K562 (cell line): ENCODE measurements around the gene DRICH1. TPM values are rescaled to one million over a fixed set of nuclear protein-coding genes. Genes with fewer than 3 reads are reported as not detected.

Experiments
- ATAC-seq: fragments of 200-7000 bp; cut with Tn5 transposase; 3 replicates; pipeline ENCODE4 v1.9.1; 2020; ENCODE audit warnings: moderate library complexity
- BruUV-seq: library from RNA; stranded (reverse); fragments of 400-500 nt; replicated peaks from 2 replicates; lab custom pipeline; 2021; lab: Mats Ljungman, UMichigan
- CTCF ChIA-PET: fragments of 300-600 bp; formaldehyde crosslinking; extraction: SDS; loops from one replicate; lab custom pipeline; 2021; ENCODE audit warnings: low intra/inter-chr PET ratio; lab: Yijun Ruan, JAX
- POLR2A ChIA-PET: fragments of 300-600, 350-650 bp; sonication (Branson Sonifier 250); formaldehyde crosslinking; extraction: SDS; loops from one replicate; lab custom pipeline; 2021; ENCODE audit warnings: antibody characterized with exemption, inconsistent platforms; lab: Yijun Ruan, JAX
- DNase-seq, 4 experiments: peaks; one replicate each; pipeline versions ENCODE4 v3.0.0 to v3.0.0-alpha.2; 2011 to 2018; ENCODE audit warnings: low spot score in 3 of 4, mixed read lengths in 3 of 4; ENCODE audit errors: extremely low read depth in 1 of 4
- FAIRE-seq: peaks from 2 replicates; lab custom pipeline; 2011; peaks lifted over from hg19 to GRCh38; lab: Jason Lieb, UNC
- H2AFZ ChIP-seq: 2 replicates; pipeline ENCODE4 v1.6.0; 2011; ENCODE audit warnings: low read depth, low read length, control low read depth, inconsistent platforms
- H3K27ac ChIP-seq: fragments of 200-600 bp; 3 replicates; pipeline ENCODE4 v1.8.0; 2011; ENCODE audit warnings: low read depth, mild to moderate bottlenecking, control low read depth, inconsistent platforms, low read length, moderate library complexity, mixed read lengths; ENCODE audit errors: extremely low read depth
- H3K27me3 ChIP-seq, 2 experiments: fragments of 300-600 bp in 1 of 2; 2 replicates in 1 of 2; 3 replicates in 1 of 2; pipeline versions ENCODE4 v1.6.0 to v1.8.0; 2011; ENCODE audit warnings: inconsistent platforms in 2 of 2, low read length in 2 of 2, mild to moderate bottlenecking in 1 of 2, mixed read lengths in 1 of 2, moderate library complexity in 1 of 2; ENCODE audit not compliant: control insufficient read depth in 2 of 2, insufficient read depth in 2 of 2
- H3K36me3 ChIP-seq: fragments of 300-600 bp; 3 replicates; pipeline ENCODE4 v1.8.0; 2011; ENCODE audit warnings: mild to moderate bottlenecking, low read length, inconsistent platforms; ENCODE audit not compliant: control insufficient read depth, insufficient read depth
- H3K4me1 ChIP-seq, 2 experiments: fragments of 200-600 bp in 1 of 2; replicated peaks in 1 of 2; 2 replicates in 1 of 2; 3 replicates in 1 of 2; pipeline versions ENCODE4 v1.5.1 to v1.8.0; 2011; ENCODE audit warnings: inconsistent platforms in 2 of 2, low read length in 2 of 2, mild to moderate bottlenecking in 1 of 2, mixed read lengths in 1 of 2, moderate library complexity in 1 of 2; ENCODE audit not compliant: control insufficient read depth in 2 of 2, insufficient read depth in 2 of 2
- H3K4me2 ChIP-seq: 2 replicates; pipeline ENCODE4 v1.6.1; 2011; ENCODE audit warnings: low read length, control low read depth, inconsistent platforms, mixed read lengths; ENCODE audit not compliant: insufficient read depth
- H3K4me3 ChIP-seq: fragments of 200-600 bp; sonication (generic), shearing (Covaris generic); 2 replicates; pipeline ENCODE4 v1.5.1; 2016; ENCODE audit warnings: control low read depth, inconsistent platforms
- H3K79me2 ChIP-seq: fragments of 200-600 bp; 3 replicates; pipeline ENCODE4 v1.8.0; 2011; ENCODE audit warnings: low read length, inconsistent platforms; ENCODE audit not compliant: control insufficient read depth, insufficient read depth
- H3K9ac ChIP-seq, 2 experiments: 2 replicates each; pipeline versions ENCODE4 v1.6.0 to v1.6.1; 2011; ENCODE audit warnings: low read depth in 2 of 2, low read length in 2 of 2, control low read depth in 1 of 2, inconsistent platforms in 1 of 2, mild to moderate bottlenecking in 1 of 2, mixed read lengths in 1 of 2; ENCODE audit not compliant: insufficient read depth in 1 of 2
- H3K9me1 ChIP-seq: one replicate; pipeline ENCODE4 v1.6.0; 2011; ENCODE audit warnings: inconsistent platforms, mild to moderate bottlenecking, low read length, moderate library complexity; ENCODE audit not compliant: control insufficient read depth, insufficient read depth
- H3K9me3 ChIP-seq: replicated peaks from 2 replicates; pipeline ENCODE4 v1.5.1; 2011; ENCODE audit warnings: low read depth, low read length, inconsistent platforms; ENCODE audit not compliant: control insufficient read depth, insufficient read depth
- H4K20me1 ChIP-seq: replicated peaks from 2 replicates; pipeline ENCODE4 v1.6.1; 2011; ENCODE audit warnings: low read length, inconsistent platforms, mixed read lengths; ENCODE audit not compliant: control insufficient read depth, insufficient read depth
- ETS2 ChIP-seq: IDR thresholded peaks from 2 replicates; pipeline ENCODE4 v1.6.1; 2016; ENCODE audit warnings: borderline replicate concordance, missing genetic modification characterization, mild to moderate bottlenecking, moderate library complexity, missing compliant biosample characterization; ENCODE audit not compliant: poor library complexity, severe bottlenecking
- GTF2E2 ChIP-seq: fragments of 200-800 bp; sonication (Bioruptor generic); IDR thresholded peaks from 2 replicates; pipeline ENCODE4 v1.6.1; 2016; ENCODE audit warnings: missing genetic modification characterization, missing compliant biosample characterization
- KDM2B ChIP-seq: fragments of 250-450 bp; sonication (Bioruptor Pico); IDR thresholded peaks from 2 replicates; pipeline ENCODE4 v1.8.0; 2021; ENCODE audit warnings: mild to moderate bottlenecking, moderate library complexity
- MCM7 ChIP-seq, 2 experiments: fragments of 450-650 bp; IDR thresholded peaks; 2 replicates each; pipeline ENCODE4 v1.6.1; 2016 to 2018
- PHTF2 ChIP-seq: fragments of 250-450 bp; sonication (Bioruptor Pico); IDR thresholded peaks from 2 replicates; pipeline ENCODE4 v1.5.0; 2021; ENCODE audit warnings: mild to moderate bottlenecking
- POLR2G ChIP-seq: fragments of 200-400 bp; formaldehyde crosslinking; IDR thresholded peaks from 2 replicates; pipeline ENCODE4 v1.6.1; 2017; ENCODE audit warnings: low read depth, mild to moderate bottlenecking, antibody characterized with exemption, low read length, moderate library complexity
- TBL1XR1 ChIP-seq, 2 experiments: IDR thresholded peaks; 2 replicates each; pipeline ENCODE4 v1.6.1; 2012; ENCODE audit warnings: improper control_type of control experiment in 2 of 2, low read length in 2 of 2, mild to moderate bottlenecking in 1 of 2
- ZNF175 ChIP-seq: fragments of 200-800 bp; sonication (Bioruptor generic); IDR thresholded peaks from 2 replicates; pipeline ENCODE4 v1.6.1; 2016; ENCODE audit warnings: low read depth, mild to moderate bottlenecking, missing genetic modification characterization, missing compliant biosample characterization
- WGBS: fragments of 100-300 bp; shearing (Covaris generic); methylation state at CpG from one replicate; pipeline ENCODE4 v1.1.6; 2016; ENCODE audit warnings: low coverage, mixed read lengths; ENCODE audit not compliant: insufficient coverage; ENCODE audit errors: missing lambda C conversion rate; 5-methylcytosine and 5-hydroxymethylcytosine counted together
- in situ Hi-C: fragments of 300-500 bp; cut with MboI; formaldehyde crosslinking; loops from 4 replicates; pipeline ENCODE4 v1.15.0; 2018; ENCODE audit warnings: inconsistent platforms, mixed read lengths
- intact Hi-C: fragments of 100-400 bp; cut with micrococcal nuclease; formaldehyde crosslinking; loops from 2 replicates; pipeline ENCODE4 v1.14.2; 2022
- polyA plus RNA-seq, 8 experiments: library from polyadenylated mRNA; depleted of rRNA in 4 of 8; stranded (reverse) in 5 of 8; unstranded in 3 of 8; fragments of >200 nt; fragmentation: Nextera tagmentation in 2 of 8; fragmentation: Illumina TruSeq in 1 of 8; extraction: Ambion mirVana in 2 of 8; extraction: Trizol in 1 of 8; gene quantifications; 2 replicates each; pipeline versions ENCODE4 v1.2.1 to v1.2.3, GENCODE V29; 2011 to 2014; ENCODE audit warnings: inconsistent platforms in 1 of 8, missing spikeins in 1 of 8
- total RNA-seq, 7 experiments: library from RNA; depleted of rRNA in 6 of 7; stranded (reverse); fragments of >200 nt in 6 of 7; fragmentation: Illumina TruSeq in 2 of 7; extraction: Trizol in 2 of 7; gene quantifications; 2 replicates each; pipeline versions ENCODE4 v1.2.1 to v1.2.3, GENCODE V29; 2011 to 2021; ENCODE audit warnings: low replicate concordance in 1 of 7
- TF ChIP-seq, protein P1 (sequence below): sonication (generic); formaldehyde crosslinking; IDR thresholded peaks from 2 replicates; pipeline ENCODE4 v1.9.0; 2022; ENCODE audit warnings: mild to moderate bottlenecking, missing genetic modification reagents
- TF ChIP-seq, protein P2 (sequence below): sonication (generic); formaldehyde crosslinking; IDR thresholded peaks from 2 replicates; pipeline ENCODE4 v1.8.0; 2022; ENCODE audit warnings: mild to moderate bottlenecking, missing genetic modification reagents

DRICH1 gene
- total and polyA plus RNA-seq, 9 of the 15 experiments (the other 6 are each of a cell fraction or from before 2014, with no cell fraction given) = 0.07 to 0.36 (median 0.14) TPM; not detected in 2

DNA sequence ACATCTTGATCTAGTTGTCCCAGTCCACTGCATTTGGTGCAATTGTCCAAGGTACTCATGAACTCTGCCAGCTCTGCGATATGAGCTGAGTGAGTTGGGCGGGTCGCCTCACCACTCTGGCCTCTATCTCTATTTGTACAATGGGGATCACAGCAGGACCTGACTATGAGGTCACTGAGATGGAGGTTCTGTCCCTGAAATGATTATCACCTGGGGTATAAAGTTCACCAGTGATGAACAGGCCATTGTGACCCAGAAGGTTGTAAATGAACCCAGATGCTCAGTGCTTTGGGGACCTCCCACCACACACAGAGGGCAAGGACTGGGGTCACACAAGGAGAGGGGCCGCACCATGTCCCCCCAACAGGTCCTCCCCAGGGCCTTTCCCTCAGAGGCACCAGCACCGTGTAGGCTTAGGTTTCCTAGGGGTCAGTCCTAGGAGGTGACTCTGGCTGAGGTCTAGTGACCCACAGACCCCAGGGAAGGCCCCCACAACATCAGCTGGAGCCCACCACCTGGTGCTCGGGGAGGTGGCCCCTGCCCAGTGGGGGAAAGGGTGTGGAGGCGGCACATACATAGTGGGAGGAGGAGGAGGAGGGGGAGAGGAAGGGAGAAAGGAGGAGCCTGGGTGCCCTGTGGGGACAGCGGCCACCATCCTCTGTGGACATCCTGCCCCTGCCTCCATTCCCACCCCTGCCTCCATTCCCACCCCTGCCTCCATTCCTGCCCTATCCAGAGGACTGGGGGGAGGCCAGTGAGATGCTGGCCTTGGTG lies 27.0 kb downstream of the DRICH1 start (continued):
- TF ChIP-seq, protein P1, sequence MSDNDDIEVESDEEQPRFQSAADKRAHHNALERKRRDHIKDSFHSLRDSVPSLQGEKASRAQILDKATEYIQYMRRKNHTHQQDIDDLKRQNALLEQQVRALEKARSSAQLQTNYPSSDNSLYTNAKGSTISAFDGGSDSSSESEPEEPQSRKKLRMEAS (CRISPR knock-in tag) = no peak
- TF ChIP-seq TBL1XR1 (IDR thresholded peaks at IDR 0.05; ENCODE audit: low read length in 2 of 2) (no peak), MCM7 (IDR thresholded peaks at IDR 0.05) (no peak), ZNF175 (no peak)

DNA sequence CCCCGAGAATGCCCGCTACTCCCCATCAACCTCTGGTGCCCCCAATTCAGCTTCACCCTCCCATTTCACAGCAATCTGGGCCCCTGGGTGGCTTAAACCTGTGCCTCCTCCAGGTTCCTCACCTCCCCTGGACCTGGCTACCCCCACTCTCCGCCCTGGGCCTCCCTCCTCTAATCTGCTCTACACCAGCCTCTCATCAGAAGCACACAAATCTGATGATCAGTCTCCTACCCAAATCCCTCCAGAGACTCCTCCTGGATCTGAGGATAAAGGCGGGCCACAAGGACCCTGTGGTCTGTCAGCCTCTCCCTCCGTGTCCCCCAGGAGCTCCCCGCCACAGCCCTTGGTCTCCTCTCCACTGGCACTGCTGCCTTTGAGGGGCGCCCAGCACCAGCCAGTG lies 28.9 kb downstream of the DRICH1 start:
- Histone ChIP-seq H3K27ac (no peak overlapping the region), H3K79me2 (no peaks in the 10 kb centered on the region), H3K4me1 (no peaks in the 10 kb centered on the region; a peak in 1 of 5 replicates), H3K27me3 (peaks cover 0 to 9% of the 10 kb centered on the region in 2 experiments; a peak in 2 of 5 replicates), H4K20me1 (no peaks in the 10 kb centered on the region), H3K36me3 (no peaks in the 10 kb centered on the region), H3K4me2 (no peak overlapping the region), H3K9me3 (no peaks in the 10 kb centered on the region), H3K9me1 (no peaks in the 10 kb centered on the region), H3K9ac (no peak overlapping the region), H3K4me3 (no peak overlapping the region), H2AFZ (no peak overlapping the region)
- no peak for DNase-seq
- no TSS peak for BruUV-seq
- ATAC-seq = no peak
- in situ Hi-C loops (no loop called here), intact Hi-C loops (no loop called here)
- WGBS = 14% methylated on average over 5 of the region's 7 CpGs
- POLR2A ChIA-PET = no interaction called here
- no peak for FAIRE-seq
- CTCF ChIA-PET = no interaction called here
- TF ChIP-seq GTF2E2 (tag) (no peak), PHTF2 (CRISPR knock-in tag) (no peak), POLR2G (no peak), ETS2 (no peak), KDM2B (CRISPR knock-in tag) (no peak)
- TF ChIP-seq, protein P2, sequence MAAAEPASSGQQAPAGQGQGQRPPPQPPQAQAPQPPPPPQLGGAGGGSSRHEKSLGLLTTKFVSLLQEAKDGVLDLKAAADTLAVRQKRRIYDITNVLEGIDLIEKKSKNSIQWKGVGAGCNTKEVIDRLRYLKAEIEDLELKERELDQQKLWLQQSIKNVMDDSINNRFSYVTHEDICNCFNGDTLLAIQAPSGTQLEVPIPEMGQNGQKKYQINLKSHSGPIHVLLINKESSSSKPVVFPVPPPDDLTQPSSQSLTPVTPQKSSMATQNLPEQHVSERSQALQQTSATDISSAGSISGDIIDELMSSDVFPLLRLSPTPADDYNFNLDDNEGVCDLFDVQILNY (CRISPR knock-in tag) = no peak
